HAP-1 (cell line): ENCODE data around the gene ERCC1.

Source experiments
- DNase-seq, 2 experiments: peaks; one replicate each; pipeline ENCODE4 v3.0.0-alpha.2; 2016 to 2020; ENCODE audit warnings: low spot score in 2 of 2
- H3K27me3 ChIP-seq: fragments of 250-450 bp; sonication (Bioruptor Pico); 2 replicates; pipeline ENCODE4 v1.5.1; 2020; ENCODE audit warnings: low read depth, mild to moderate bottlenecking, moderate library complexity
- H3K36me3 ChIP-seq: fragments of 250-450 bp; sonication (Bioruptor Pico); replicated peaks from 2 replicates; pipeline ENCODE4 v1.5.1; 2020; ENCODE audit warnings: mild to moderate bottlenecking
- H3K4me1 ChIP-seq: fragments of 250-450 bp; sonication (Bioruptor Pico); 2 replicates; pipeline ENCODE4 v1.5.1; 2020; ENCODE audit warnings: mild to moderate bottlenecking
- H3K4me3 ChIP-seq: fragments of 250-450 bp; sonication (Bioruptor Pico); 2 replicates; pipeline ENCODE4 v1.5.1; 2020; ENCODE audit warnings: mild to moderate bottlenecking, moderate library complexity
- H3K9me3 ChIP-seq: fragments of 250-450 bp; sonication (Bioruptor Pico); 2 replicates; pipeline ENCODE4 v1.5.1; 2020; ENCODE audit warnings: mild to moderate bottlenecking, moderate library complexity
- in situ Hi-C: fragments of 300-500 bp; cut with MboI; formaldehyde crosslinking; loops from 3 replicates; pipeline ENCODE4 v1.14.3; 2020; ENCODE audit warnings: low sequenced_read_pairs, inconsistent platforms, mixed read lengths

The ERCC1 gene

DNA sequence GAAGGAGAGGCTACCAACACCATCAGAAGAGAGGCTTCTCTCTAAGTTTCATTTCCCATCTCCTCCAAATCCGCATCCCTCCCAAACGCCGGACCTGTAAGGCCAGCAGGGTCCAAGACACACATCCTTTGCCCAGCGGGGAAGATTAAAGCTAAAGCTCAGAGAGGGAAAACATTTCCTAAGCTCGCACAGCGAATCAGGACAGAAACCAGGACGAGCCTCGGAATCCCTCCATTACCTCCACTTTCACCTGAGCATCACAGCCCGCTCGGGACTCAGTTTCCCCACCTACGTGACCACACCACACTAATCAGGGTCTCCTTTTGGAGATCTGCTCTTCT, 43.4 kb upstream of the ERCC1 start:
- in situ Hi-C loops = no loop called here
- Histone ChIP-seq H3K4me1 (peaks cover 12% of the 10 kb centered on the region; the same call in 1 of the 2 replicates), H3K4me3 (peak overlapping the region; percentile 77), H3K9me3 (no peaks in the 10 kb centered on the region; the same call in 1 of the 2 replicates), H3K27me3 (no peaks in the 10 kb centered on the region), H3K36me3 (no peaks in the 10 kb centered on the region)
- no peak for DNase-seq

DNA sequence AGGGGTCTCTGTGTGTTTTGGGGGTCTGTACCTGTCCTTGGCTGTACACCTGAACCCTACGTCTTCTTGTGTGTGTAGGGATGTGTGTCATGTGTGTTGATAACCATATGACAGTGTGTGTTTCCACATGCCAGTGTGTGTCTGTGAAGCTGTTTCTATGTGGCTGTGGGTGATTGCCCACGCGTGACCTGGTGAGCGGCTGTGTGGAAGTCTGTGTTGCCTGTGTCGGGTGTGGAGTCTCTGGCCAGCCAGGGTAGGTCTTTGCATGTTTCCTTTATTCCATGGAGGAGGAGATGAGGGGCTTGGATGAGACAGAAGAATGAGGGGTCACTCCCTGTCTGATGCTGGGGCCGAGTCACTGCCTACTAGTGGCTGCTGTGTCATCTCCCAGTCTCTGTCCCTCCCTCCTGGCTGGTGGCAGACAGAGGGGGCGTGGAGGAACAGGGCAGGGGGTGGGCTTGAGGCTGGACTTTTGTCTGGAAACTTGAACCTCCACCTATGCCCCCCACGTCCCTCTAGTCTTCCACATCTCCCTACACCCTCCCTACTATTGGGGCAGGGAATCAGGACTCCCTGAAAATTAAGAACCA, 41.2 kb upstream of the ERCC1 start:
- H3K9me3 ChIP-seq = no peaks in the 10 kb centered on the region; the same call in 1 of the 2 replicates
- H3K4me3 ChIP-seq = no peak overlapping the region
- H3K27me3 ChIP-seq = no peaks in the 10 kb centered on the region
- in situ Hi-C loops = no loop called here
- no peak for DNase-seq
- peaks cover 8% of the 10 kb centered on the region; the same call in 1 of the 2 replicates for H3K4me1 ChIP-seq
- H3K36me3 ChIP-seq = no peaks in the 10 kb centered on the region

DNA sequence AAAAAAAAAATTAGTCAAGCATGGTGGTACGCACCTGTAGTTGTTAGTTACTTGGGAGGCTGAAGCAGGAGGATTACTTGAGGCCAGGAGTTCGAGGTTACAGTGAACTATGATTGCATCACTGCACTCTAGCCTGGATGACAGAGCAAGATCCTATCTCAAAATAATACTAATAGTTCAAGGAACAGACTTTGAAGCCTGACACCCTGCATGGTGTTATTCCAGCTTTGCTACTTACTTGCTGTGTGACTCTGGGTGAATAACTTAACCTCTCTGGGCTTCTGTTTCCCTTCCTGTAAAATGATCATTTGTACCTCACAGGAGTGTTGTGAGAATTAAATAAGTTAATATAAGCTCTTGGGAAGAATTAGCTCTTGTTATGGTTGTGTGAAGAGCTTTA, 40.6 kb upstream of the ERCC1 start:
- no peak overlapping the region for H3K4me3 ChIP-seq
- no peak for DNase-seq
- H3K36me3 ChIP-seq = no peaks in the 10 kb centered on the region
- peaks cover 7% of the 10 kb centered on the region; the same call in 1 of the 2 replicates for H3K4me1 ChIP-seq
- no peaks in the 10 kb centered on the region for H3K27me3 ChIP-seq
- H3K9me3 ChIP-seq = no peaks in the 10 kb centered on the region; the same call in 1 of the 2 replicates
- in situ Hi-C loops = no loop called here

DNA sequence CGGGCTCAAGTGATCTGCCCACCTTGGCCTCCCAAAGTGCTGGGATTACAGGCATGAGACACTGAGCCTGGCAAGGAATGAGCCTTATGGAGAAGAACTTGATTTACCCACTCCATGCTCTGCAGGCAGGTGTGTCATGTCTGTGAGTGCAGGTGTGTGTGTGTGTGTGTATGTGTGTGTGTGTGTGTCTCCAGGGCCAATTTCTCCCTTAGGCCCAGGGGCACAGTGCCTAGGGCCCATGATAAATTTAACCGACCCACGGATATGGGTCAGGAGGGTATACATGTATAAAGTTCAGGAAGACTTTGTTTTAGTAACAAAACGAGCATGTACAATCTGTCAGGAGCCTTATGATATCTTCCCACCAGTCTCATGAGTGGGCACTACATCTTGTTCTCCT, 39.5 kb upstream of the ERCC1 start:
- in situ Hi-C loops = no loop called here
- no peak overlapping the region for H3K4me3 ChIP-seq
- H3K4me1 ChIP-seq = peaks cover 4% of the 10 kb centered on the region; the same call in 1 of the 2 replicates
- no peaks in the 10 kb centered on the region for H3K36me3 ChIP-seq
- H3K27me3 ChIP-seq = no peaks in the 10 kb centered on the region
- H3K9me3 ChIP-seq = no peaks in the 10 kb centered on the region
- no peak for DNase-seq

DNA sequence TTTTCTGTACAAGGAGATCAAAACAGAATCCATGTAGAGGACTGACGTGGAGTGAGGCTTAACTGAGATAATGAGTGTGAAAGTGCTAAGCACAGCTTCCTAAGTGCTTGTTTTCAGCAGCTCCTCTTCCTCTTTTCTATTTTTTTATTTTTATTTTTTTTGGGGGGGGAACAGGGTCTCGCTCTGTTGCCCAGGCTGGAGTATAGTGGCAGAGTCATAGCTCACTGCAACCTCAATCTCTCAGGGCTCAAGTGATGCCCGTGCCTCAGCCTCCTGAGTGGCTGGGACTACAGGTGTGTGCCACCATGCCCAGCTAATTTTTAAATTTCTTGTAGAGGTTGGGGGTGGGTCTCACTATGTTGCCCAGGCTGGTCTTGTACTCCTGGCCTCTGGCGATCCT, 38.5 kb upstream of the ERCC1 start:
- in situ Hi-C loops = no loop called here
- Histone ChIP-seq H3K4me3 (no peak overlapping the region), H3K9me3 (no peaks in the 10 kb centered on the region), H3K4me1 (no peaks in the 10 kb centered on the region), H3K27me3 (no peaks in the 10 kb centered on the region), H3K36me3 (no peaks in the 10 kb centered on the region)
- DNase-seq = no peak

DNA sequence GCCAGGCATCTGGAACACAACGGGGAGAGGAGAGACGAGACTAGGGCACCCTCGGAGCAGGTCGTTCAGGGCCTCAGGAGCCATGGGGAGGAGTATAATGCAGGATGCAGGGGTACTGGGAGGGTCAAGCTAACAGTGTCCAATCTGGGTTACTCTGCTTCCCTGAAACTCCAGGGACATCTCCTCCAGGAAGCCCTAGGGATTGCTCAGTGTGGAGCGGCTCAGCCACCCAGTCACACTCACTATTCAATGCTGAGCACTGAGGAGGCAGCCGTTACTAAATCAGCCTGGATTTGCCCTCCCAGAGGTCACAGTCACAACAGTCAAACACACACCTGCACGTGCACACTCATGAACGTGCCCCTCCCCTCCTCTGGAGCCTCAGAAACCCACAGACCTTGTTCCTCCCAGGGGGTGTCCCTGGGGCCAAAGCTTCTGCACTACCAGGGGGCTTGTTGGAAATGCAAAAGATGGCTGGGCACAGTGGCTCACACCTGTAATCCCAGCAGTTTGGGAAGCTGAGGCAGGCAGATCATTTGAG, 37.2 kb upstream of the ERCC1 start:
- DNase-seq = no peak
- no peaks in the 10 kb centered on the region for H3K9me3 ChIP-seq
- H3K4me1 ChIP-seq = peaks cover 5% of the 10 kb centered on the region
- H3K4me3 ChIP-seq = no peak overlapping the region
- no peaks in the 10 kb centered on the region for H3K27me3 ChIP-seq
- no peaks in the 10 kb centered on the region for H3K36me3 ChIP-seq
- in situ Hi-C loops = no loop called here

DNA sequence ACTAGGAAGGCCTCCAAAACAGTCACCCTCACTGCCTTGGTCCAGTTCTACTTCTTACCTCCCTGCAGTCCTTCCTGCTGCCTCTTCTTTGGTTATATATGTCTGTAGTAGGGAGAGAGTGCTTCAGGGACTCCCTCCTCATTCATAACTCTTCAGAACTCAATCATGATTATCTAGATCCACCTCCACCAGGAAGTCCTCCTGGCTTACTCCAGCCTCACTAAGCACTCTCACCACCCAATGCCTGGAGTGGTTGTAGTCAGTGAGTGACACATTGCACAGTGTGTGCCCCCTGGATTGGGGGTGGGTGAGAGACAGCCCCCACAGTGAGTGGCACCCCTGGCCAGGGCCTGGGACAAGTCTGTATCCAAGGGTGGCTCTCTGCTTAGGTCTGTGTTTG, 34.1 kb upstream of the ERCC1 start:
- Histone ChIP-seq H3K4me1 (peaks cover 6% of the 10 kb centered on the region), H3K27me3 (no peaks in the 10 kb centered on the region), H3K4me3 (no peak overlapping the region), H3K9me3 (no peaks in the 10 kb centered on the region), H3K36me3 (no peaks in the 10 kb centered on the region)
- in situ Hi-C loops = no loop called here
- DNase-seq = no peak

DNA sequence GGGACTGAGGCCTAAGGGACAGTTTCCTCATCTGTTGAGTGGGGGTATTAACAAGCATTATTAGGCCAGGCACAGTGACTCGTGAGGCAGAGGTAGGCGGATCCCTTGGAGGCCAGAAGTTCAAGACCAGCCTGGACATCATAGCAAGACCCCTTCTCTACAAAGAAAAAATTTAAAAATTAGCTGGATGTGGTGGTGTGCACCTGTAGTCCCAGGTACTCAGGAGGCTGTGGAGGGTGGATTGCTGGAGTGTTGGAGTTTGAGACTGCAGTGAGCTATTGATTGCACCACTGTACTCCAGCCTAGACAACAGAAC, 32.7 kb upstream of the ERCC1 start:
- no peak for DNase-seq
- Histone ChIP-seq H3K27me3 (no peaks in the 10 kb centered on the region), H3K4me1 (peaks cover 6% of the 10 kb centered on the region), H3K36me3 (no peaks in the 10 kb centered on the region), H3K9me3 (no peaks in the 10 kb centered on the region), H3K4me3 (no peak overlapping the region)
- in situ Hi-C loops = no loop called here

DNA sequence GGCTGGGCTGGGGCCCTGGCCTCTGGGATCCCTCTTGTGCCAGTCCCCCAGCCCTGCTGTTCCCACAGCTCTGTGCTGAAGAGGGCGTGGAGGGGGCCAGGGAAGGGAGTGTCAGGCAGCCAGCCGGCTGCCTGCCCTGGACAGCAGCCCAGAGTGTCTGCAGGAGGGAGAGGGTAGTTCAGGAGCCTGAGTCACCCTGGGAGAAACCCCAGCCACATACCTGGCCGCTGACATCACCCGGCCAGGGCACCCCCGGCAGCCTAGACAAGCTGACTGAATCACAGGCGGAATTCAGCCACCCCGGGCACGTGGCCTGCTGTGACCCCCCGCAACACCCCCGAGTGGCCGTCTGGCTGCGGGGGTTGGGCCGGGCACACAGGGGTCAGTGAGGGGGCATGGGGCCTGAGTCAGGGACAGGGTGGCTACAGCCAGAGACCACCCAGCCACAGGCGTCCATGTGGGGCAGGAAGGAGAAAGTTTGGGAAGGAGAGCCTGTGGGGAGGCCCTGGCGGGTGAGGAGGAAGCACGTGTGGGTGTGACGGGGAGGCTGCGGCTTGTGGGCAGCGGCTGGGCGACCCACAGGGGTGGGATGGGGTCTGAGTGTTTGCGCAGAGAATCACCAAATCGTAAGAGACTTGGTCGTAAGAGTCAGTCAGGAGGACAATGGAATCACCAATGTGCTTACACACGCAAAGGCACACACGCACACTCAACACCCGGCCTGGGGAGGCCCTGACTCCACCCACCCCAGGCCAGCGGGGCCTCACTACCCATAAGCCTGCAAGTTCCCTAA, 32.2 kb upstream of the ERCC1 start:
- DNase-seq = peak in 1 of 2 experiments; percentile 58
- Histone ChIP-seq H3K4me3 (no peak overlapping the region), H3K36me3 (no peaks in the 10 kb centered on the region), H3K27me3 (no peaks in the 10 kb centered on the region), H3K4me1 (peaks cover 10% of the 10 kb centered on the region), H3K9me3 (no peaks in the 10 kb centered on the region)
- in situ Hi-C loops = no loop called here

DNA sequence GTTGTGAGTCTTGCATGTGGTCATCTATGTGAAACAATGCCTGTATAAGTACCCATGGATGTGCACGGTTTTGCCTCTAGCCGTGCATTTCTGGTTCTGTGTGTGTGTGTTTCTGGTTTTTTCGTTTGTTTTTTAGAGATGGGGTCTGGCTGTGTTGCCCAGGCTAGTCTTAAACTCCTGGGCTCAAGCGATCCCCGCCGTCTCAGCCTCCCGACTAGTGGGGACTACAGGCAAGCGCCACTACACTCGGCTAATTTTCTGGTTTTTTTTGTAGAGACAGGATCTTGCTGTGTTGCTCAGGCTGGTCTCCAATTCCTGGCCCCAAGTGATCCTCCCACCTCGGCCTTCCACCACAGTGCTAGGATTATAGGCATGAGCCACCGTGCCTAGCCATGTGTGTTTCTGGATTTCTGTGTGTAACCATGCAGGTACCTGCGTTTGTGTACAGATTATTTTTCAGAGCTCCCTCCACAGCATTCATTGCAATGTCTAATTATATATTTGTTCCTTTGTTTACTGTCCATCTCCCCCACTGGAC, 28.2 kb upstream of the ERCC1 start:
- Histone ChIP-seq H3K4me1 (peaks cover 17% of the 10 kb centered on the region), H3K27me3 (no peaks in the 10 kb centered on the region), H3K36me3 (no peaks in the 10 kb centered on the region), H3K4me3 (no peak overlapping the region), H3K9me3 (no peaks in the 10 kb centered on the region)
- in situ Hi-C loops = no loop called here
- no peak for DNase-seq

DNA sequence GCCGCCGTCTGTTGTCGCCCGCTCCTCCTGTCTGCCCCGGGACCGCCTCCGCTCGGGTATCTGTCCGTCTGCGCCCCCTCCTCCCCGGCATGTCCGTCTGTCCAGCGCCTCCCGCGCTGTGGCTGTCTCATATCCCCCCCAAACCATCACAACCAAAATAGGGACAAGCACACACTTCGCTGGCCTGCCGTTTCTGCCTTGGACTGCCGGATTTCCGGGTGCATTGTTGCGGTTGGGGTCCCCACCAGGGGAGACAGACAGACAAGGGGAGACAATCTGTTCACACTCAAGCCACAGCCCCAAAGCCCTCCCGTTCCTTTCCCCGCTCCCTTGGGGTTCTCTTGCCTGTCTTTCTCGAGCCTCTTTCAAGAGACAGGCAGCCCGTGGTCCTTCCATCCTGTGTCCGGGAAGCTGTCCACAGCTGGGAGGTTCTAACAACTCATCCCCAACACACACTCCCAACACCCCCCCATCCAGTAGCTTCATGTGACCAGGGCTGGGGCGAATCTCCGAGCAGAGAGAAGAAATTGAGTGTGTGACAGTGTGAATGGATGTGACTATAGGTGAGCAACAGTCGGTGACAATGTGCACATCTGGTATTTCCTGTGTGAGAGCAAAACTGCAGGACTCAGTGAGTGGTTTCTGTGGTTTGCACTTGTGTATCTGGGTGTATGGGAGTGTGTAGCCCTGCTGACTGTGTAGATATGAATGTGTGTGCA, 27.6 kb upstream of the ERCC1 start:
- in situ Hi-C loops = no loop called here
- DNase-seq = no peak
- H3K4me1 ChIP-seq = peaks cover 16% of the 10 kb centered on the region

DNA sequence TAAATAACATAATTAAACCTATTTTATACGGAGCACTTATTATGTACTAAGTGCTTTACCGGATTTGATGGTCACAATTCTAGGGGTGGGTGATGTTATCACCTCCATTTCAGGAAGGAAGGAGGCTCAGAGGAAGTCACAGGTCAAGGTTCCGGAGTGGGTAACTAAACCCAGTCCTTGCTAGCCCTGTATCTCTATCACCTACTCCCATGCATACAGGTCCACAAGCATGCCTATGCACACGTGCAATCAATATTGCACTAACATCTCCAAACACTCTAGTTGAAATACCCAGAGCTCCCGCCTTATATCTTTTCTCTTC, 26.3 kb upstream of the ERCC1 start:
- no peaks in the 10 kb centered on the region for H3K27me3 ChIP-seq
- DNase-seq = no peak
- peaks cover 11% of the 10 kb centered on the region for H3K4me1 ChIP-seq
- H3K4me3 ChIP-seq = peak overlapping the region; percentile 54
- no peaks in the 10 kb centered on the region for H3K36me3 ChIP-seq
- in situ Hi-C loops = no loop called here
- H3K9me3 ChIP-seq = no peaks in the 10 kb centered on the region

More for the DNA sequence above, 27.6 kb upstream of the ERCC1 start:
- H3K9me3 ChIP-seq = no peaks in the 10 kb centered on the region
- H3K27me3 ChIP-seq = no peaks in the 10 kb centered on the region
- H3K4me3 ChIP-seq = peak overlapping the region; percentile 54
- H3K36me3 ChIP-seq = no peaks in the 10 kb centered on the region

DNA sequence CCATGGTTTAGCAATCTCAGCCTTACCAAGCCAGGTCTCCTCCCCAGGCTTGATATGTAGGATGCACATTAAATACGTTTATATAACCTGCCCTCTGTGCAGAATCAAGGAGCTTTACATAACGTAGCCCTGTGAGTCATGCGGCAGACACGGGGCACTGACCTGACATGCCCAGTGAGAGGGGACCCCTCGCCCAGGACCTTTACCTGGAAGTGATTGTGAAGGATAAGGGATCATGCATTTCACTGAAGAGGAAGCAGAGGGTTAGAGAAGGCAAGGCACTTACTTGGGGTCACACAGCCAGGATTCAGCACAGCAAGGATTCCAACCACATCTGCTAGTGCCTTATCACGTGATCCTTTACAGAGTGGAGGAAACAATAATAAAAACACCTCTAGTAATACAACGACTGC, 25.2 kb upstream of the ERCC1 start:
- H3K4me3 ChIP-seq = no peak overlapping the region
- no peaks in the 10 kb centered on the region for H3K27me3 ChIP-seq
- in situ Hi-C loops = no loop called here
- no peaks in the 10 kb centered on the region for H3K9me3 ChIP-seq
- H3K36me3 ChIP-seq = no peaks in the 10 kb centered on the region
- no peak for DNase-seq
- H3K4me1 ChIP-seq = peaks cover 17% of the 10 kb centered on the region

DNA sequence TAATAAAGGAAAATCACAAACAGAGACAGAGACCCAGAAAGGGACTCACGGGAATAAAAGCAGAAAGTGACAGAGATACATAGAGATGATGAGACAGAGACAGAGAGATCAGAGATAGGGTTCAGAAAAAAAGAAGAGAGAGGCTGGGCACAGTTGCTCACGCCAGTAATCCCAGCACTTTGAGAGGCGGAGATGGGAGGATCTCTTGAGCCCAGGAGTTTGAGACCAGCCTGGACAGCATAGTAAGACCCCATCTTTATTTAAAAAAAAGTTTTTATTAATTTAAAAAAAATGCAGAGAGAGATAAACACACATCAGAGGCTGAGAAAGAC, 24.7 kb upstream of the ERCC1 start:
- Histone ChIP-seq H3K36me3 (no peaks in the 10 kb centered on the region), H3K4me3 (no peak overlapping the region), H3K27me3 (no peaks in the 10 kb centered on the region), H3K9me3 (no peaks in the 10 kb centered on the region), H3K4me1 (peaks cover 17% of the 10 kb centered on the region)
- in situ Hi-C loops = no loop called here
- DNase-seq = no peak
